SJSA1 (cell line): ENCODE data around the gene RDH13. TPM values are rescaled to one million over a fixed set of nuclear protein-coding genes. Genes with fewer than 3 reads are reported as not detected.

Experiments used
- DNase-seq, 2 experiments: peaks; one replicate each; pipeline ENCODE4 v3.0.0-alpha.2; 2015 to 2020; ENCODE audit warnings: low spot score in 2 of 2, low read depth in 1 of 2
- H3K27ac ChIP-seq: fragments of 250-450 bp; sonication (Bioruptor Pico); 2 replicates; pipeline ENCODE4 v1.5.1; 2020; ENCODE audit warnings: mild to moderate bottlenecking, moderate library complexity
- H3K27me3 ChIP-seq: fragments of 250-450 bp; sonication (Bioruptor Pico); replicated peaks from 2 replicates; pipeline ENCODE4 v1.5.1; 2020; ENCODE audit warnings: mild to moderate bottlenecking, moderate library complexity
- H3K36me3 ChIP-seq: fragments of 250-450 bp; sonication (Bioruptor Pico); 2 replicates; pipeline ENCODE4 v1.5.1; 2020; ENCODE audit warnings: mild to moderate bottlenecking
- H3K4me1 ChIP-seq: fragments of 250-450 bp; sonication (Bioruptor Pico); replicated peaks from 2 replicates; pipeline ENCODE4 v1.6.1; 2021; ENCODE audit warnings: mild to moderate bottlenecking
- H3K4me3 ChIP-seq: fragments of 250-450 bp; sonication (Bioruptor Pico); 2 replicates; pipeline ENCODE4 v1.5.1; 2020; ENCODE audit warnings: mild to moderate bottlenecking
- H3K9me3 ChIP-seq: fragments of 250-450 bp; sonication (Bioruptor Pico); replicated peaks from 2 replicates; pipeline ENCODE4 v1.5.1; 2020; ENCODE audit warnings: mild to moderate bottlenecking
- total RNA-seq: library from RNA; depleted of rRNA; stranded (reverse); fragments of >200 nt; shearing (Covaris generic); gene quantifications from 2 replicates; pipeline ENCODE4 v1.2.3, GENCODE V29; 2014

The RDH13 gene
- total RNA-seq, 1 experiment from 2014 or later, result 7.1 TPM

DNA sequence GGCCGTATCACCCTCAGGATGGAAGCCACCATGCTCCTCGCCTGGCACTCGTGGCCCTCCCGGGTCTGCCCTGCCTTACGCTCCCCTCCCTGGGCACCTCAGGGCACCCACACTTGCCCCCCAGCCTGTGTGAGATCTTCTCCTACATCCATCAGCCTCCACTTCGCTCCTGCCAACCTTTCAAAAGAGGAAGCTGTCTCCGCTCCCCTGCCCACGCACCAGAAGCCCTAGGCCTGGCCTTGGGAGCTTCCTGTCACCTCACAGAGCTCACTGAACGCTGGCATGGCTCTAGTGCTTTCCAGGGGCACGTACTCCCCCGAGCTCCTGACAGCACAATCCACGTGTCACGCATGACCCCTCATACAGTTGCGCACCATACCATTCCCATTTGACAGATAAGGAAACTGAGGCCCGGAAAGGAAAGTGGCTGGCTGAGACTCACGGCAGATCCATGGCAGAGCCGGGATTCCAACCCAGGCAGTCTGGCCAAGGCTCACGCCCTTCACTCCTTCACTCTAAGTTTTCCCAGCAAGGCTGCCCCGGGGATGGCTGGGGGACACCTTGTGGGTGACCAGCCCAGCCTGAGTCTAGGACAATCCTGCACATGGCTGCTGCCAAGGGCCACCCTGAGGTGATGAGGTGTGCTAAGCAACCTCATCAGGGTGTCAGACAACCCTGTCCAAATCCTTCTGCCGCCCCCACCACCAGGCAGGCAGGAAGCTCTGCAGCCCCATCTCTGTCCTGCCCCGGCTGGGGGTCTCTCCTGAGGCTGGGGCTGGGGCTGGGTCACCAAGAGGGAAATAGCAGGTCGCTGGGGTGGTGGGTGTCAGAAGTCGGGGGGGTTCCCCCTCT lies 35.1 kb upstream of the RDH13 start:
- no peak for DNase-seq
- H3K27ac ChIP-seq, result no peak overlapping the region
- H3K9me3 ChIP-seq, result no peaks in the 10 kb centered on the region
- peaks cover 38% of the 10 kb centered on the region for H3K36me3 ChIP-seq
- no peaks in the 10 kb centered on the region for H3K4me1 ChIP-seq
- no peaks in the 10 kb centered on the region for H3K27me3 ChIP-seq
- no peak overlapping the region for H3K4me3 ChIP-seq

DNA sequence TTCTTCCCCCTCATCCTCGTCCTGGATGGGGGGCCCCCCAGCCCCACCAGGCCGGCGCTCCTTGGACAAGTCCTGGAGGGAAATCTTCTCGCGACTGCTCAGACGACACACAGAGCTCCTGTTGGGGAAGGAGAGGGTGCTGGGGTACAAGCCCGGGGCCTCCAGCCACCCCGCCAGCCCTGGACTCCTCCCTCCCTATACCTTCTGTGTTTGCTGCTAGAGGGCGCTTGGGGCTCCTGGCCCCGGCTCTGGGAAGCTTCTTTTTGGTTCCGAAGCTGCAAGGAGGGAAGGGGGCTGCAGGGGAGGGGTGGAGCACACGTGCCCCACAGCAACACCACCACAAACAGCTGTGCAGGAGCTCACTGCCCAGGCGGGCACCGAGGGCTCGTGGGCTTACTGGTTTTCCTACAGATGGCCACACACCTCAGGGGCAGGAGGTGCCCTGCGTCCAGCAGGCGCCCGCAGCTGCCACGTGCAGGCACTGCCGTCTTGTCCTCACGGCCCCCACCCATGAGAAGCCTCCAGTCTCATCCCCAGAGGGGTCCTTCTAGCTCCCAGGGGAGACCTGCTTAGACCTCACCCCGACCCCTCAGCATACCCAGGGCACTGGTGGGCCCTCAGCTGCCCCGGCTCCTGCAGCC lies 33.2 kb upstream of the RDH13 start:
- Histone ChIP-seq H3K36me3 (peaks cover 34% of the 10 kb centered on the region), H3K4me1 (no peaks in the 10 kb centered on the region), H3K27me3 (no peaks in the 10 kb centered on the region), H3K9me3 (no peaks in the 10 kb centered on the region), H3K4me3 (no peak overlapping the region), H3K27ac (no peak overlapping the region)
- no peak for DNase-seq

DNA sequence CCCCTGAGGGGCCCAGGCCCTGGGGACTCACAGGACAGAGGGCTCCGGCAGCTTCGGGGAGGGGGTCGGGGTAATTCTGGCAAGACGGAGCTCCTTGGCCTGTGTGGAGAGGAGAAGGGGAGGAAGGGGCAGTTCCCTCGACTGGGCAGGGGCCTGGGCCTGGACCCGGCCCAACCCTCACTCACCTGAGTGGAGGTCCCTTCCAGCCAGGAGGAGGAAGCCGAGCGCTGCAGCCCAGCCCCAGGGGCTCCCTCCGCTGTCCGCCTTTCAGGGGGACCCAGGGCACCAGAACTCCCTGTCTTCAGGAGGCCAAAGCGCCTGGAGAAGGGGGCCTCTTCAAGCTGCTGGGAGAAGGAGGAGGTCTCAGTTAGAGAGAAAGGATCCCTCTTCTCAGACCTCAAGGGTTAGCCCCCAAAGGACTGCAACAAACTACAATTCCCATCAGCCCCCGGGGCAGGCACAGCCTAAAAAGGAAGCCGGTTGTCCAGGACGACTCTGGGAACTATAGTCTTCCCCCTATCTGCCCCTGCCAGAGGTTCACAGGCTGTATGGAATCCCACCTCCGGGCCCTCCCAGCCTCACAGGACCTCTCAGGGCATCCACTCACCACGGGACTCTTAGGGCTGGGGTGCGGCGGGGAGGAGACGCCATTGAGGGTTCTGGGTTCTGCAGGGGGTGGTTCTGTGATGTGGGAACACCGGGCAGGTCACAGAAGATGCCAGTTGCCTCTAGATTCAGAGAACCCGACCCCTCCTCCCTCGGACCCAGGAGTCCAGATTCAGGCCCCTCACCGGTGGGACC lies 32.5 kb upstream of the RDH13 start:
- DNase-seq, result no peak
- Histone ChIP-seq H3K4me3 (no peak overlapping the region), H3K27ac (no peak overlapping the region), H3K9me3 (no peaks in the 10 kb centered on the region), H3K36me3 (peaks cover 41% of the 10 kb centered on the region), H3K27me3 (no peaks in the 10 kb centered on the region), H3K4me1 (no peaks in the 10 kb centered on the region)

DNA sequence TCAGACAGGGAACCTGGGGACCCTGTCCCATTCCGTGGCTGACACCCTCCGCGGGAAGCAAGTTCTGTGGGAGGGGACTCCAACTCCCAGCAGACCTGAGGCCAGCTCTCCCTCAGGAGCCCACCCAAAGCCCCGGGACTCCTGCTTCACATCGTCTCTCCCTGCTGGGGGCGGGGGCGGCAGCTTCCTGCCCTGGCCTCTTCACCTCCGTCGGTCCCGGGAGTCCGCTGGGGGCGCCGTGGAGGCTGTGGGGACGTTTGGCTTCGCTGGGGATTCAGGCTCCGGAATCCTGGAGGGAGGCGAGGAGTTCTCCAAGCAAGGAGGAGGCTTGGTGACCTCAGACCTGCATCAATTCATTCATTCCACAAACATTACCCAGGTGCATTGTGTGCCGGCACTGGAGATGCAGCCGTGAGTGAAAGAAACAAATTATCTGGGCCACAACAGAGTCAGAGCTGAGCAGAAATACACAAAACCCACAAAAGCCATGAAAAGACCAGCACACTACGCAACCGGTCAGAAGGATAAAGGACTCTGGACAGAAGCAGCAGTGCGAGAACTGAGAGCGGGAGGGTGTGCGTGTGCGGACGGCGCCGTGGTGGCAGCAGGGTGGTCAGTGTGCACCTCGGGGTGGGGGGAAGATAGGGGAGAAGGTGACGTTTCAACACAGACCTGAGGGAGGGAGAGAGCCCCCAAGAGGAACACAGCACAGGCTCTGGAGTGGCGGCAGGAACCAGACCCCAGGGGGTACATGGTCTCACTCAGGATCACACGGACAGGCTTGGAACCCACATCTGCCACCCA lies 31.7 kb upstream of the RDH13 start:
- Histone ChIP-seq H3K27ac (no peak overlapping the region), H3K36me3 (peaks cover 42% of the 10 kb centered on the region), H3K9me3 (no peaks in the 10 kb centered on the region), H3K27me3 (no peaks in the 10 kb centered on the region), H3K4me3 (no peak overlapping the region), H3K4me1 (no peaks in the 10 kb centered on the region)
- DNase-seq, result no peak

DNA sequence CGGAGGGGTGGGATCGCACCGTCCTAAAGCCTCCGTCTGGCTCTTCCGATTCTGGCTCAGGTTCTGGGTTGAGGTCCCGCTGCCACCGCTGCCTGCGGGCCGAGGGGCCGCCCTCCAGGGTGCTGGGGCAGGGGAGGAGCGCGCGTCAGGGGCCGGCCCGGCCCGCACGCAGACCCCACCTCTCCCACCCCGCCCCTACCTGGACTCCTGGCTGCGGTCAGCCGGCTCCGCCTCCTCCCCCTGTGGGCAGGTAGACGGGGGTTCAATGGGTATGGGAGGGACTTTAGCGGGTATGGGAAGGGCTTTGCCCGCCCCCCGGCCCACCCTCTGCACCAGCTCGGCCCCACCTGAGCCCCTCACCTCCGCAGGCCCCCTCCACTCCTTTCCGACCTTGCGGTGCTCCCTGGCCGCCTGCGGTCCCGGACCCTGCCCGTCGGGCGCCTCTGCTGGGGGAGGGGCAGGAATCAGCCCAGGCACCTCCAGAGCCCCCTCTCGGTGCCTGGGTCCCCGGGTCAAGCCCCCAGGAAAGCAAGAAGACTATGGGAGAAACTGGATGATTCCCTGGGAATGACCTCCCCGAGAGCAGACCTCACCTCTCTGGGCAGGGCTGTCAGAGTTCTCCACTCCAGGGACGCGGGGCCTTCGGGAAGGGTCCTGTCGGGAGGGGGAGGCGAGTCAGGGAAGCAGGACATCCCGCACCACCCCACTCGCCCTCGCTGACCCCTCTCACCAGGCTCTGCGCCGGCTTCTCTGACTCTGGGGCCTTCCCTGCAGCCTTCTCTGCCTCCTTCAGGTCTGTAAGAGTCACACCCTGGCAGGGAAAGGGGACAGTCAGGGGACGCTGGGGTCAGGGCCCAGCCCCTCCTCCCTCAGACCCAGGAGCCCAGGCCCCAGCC lies 29.7 kb upstream of the RDH13 start:
- Histone ChIP-seq H3K4me3 (no peak overlapping the region), H3K27ac (no peak overlapping the region), H3K9me3 (no peaks in the 10 kb centered on the region), H3K4me1 (peaks cover 5% of the 10 kb centered on the region), H3K36me3 (peaks cover 36% of the 10 kb centered on the region), H3K27me3 (no peaks in the 10 kb centered on the region)
- no peak for DNase-seq

DNA sequence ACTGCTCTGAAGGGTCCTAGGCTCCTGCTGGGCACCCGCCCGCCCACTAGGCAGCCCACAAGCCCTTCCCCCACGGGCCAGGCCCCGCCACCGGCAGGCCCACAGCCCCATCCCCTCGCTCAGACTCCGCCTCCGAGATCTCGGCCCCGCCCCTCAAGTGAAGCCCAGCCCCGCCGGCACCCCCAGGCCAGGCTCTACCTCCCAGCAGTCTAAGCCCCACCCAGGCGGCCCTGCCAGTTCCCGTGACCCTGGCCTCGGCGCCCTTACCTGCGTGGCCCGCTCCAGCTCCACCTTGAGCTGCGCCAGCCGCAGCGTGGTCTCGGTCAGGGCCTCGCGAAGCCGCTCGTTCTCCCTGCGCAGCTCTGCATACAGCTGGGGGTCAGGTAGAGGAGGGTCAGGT lies 29.0 kb upstream of the RDH13 start:
- H3K9me3 ChIP-seq, result no peaks in the 10 kb centered on the region
- no peak for DNase-seq
- peaks cover 12% of the 10 kb centered on the region for H3K4me1 ChIP-seq
- H3K27ac ChIP-seq, result no peak overlapping the region
- H3K36me3 ChIP-seq, result peaks cover 36% of the 10 kb centered on the region
- H3K27me3 ChIP-seq, result no peaks in the 10 kb centered on the region
- no peak overlapping the region for H3K4me3 ChIP-seq

DNA sequence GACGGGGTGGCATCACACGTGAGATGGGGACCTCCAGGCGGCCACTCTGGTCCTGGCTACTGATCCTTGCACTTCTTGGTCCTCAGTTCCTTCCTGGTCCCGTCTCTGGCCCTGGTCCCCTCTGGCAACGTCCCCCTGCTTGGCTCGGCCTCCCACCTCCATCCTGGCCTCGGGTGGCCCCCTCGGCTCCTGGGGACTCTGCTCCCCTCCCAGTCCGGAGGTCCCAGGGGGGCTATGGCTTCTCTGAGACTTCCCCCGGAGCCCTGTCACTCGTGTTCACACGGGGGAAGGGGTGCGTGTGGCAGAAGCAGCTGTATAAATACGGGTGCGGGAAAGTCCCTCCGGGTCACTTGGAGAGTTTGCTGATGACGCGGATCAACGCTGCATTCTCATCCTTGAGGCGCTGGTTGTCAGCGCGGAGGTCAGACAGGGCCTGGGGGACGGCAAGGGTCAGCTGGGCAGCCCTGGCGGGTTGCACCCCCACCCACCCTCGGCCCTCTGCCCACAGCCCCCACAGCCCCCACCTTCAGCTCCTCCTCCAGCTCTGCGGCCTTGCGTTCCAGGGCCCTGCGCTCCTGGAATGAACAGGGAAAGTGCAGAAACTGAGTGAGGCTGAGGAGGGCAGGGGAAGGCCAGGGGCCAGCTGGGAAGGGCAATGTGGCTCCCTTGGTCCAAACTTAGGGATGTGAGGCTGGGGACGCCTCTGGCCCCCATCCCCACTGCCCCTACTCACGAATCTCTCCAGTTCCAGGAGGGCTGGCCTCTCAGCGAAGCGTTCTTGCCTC lies 28.4 kb upstream of the RDH13 start:
- H3K9me3 ChIP-seq, result no peaks in the 10 kb centered on the region
- DNase-seq, result no peak
- no peak overlapping the region for H3K4me3 ChIP-seq
- no peak overlapping the region for H3K27ac ChIP-seq
- peaks cover 36% of the 10 kb centered on the region for H3K36me3 ChIP-seq
- H3K4me1 ChIP-seq, result peaks cover 18% of the 10 kb centered on the region
- peaks cover 4% of the 10 kb centered on the region for H3K27me3 ChIP-seq

DNA sequence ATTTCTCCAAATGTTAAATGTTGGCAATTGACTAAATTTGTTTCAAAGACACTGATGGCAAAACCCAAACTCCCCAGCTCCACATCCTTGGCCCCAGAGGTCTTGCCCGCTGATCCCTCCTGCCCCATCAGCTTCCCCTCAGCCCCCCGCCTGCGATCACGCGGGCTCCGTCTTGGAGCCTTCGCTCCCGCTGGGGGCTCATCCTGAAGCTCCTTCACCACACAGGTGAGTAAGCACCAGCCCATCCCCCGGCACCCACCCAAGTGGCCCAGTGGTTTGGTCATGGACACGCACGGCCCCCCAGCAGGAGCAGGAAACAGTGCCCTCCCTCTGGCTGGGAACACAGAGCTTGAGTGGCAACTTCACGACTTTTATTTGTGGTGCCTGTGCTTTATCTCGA lies 27.6 kb upstream of the RDH13 start:
- Histone ChIP-seq H3K36me3 (peaks cover 36% of the 10 kb centered on the region), H3K9me3 (no peaks in the 10 kb centered on the region), H3K27me3 (peaks cover 12% of the 10 kb centered on the region), H3K4me3 (no peak overlapping the region), H3K4me1 (peaks cover 19% of the 10 kb centered on the region), H3K27ac (no peak overlapping the region)
- DNase-seq, result no peak

DNA sequence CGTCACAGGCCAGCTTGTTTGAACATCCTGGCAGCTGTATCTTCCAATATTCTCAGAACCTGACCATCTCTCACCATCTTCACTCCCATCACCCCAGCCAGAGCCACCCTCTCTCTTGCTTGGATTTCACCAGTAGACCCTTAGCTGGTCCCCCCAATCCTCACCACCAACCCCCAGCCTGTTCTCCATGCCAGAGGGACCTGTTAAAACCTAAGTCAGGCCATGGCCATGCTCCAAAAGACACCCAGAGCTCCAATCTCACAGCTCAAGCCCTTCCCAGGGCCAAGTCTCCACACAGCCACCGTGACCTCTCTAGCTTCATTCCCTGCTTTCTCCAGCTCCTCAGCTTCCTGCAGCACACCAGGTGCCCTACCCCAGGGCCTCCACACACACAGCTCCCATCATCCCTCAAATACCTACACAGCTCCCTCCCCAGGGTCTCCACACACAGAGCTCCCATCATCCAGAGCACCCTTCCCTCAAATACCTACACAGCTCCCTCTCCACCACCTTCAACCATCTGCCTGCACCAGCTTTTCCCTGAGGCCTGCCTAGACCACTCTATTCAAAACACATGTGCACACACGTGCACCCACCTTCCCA lies 26.5 kb upstream of the RDH13 start:
- Histone ChIP-seq H3K36me3 (peaks cover 26% of the 10 kb centered on the region), H3K9me3 (no peaks in the 10 kb centered on the region), H3K4me1 (peaks cover 19% of the 10 kb centered on the region), H3K4me3 (no peak overlapping the region), H3K27ac (no peak overlapping the region), H3K27me3 (peaks cover 15% of the 10 kb centered on the region)
- no peak for DNase-seq

DNA sequence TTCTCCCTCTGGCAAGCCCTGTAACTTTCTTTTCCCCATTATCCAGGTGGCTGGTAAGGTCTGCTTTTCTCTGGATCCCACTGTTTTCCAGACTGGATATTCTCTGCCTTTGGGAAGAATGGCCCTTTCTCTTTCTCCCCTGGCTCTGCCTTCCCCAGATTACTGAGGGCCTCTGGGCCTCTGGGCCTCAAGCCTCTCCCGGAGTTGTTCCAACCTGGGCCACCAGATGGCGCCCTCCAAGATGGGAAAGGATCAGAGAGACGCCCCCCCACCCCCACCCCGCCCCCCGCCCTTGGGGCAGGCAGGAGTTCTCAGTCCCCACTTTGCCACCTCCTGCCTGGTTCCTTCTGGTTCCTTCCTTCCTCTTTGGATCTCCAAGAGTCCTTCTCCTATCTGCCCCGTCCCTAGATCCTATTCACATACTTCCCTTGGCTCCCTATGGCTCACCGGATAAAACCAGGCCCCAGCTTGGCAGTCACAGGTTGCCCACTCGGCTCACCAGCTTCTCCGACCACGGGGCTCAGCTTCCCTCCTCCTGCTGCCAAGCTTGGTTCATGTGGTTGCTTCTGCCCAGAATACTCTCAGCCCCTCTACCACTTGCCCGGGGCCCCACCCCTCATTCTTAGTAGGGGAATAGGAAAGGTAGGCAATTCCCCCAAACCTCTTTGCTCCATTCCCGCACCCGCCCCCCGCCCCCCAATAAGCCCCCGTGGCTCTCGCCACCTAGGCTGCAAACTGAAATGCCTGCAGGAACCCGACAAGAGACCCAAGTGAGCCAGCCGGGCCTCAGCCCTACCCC lies 25.8 kb upstream of the RDH13 start:
- peaks cover 22% of the 10 kb centered on the region for H3K27me3 ChIP-seq
- peaks cover 25% of the 10 kb centered on the region for H3K36me3 ChIP-seq
- peaks cover 19% of the 10 kb centered on the region for H3K4me1 ChIP-seq
- H3K27ac ChIP-seq, result no peak overlapping the region
- no peaks in the 10 kb centered on the region for H3K9me3 ChIP-seq
- no peak overlapping the region for H3K4me3 ChIP-seq
- peak; percentile 69 to 88 for DNase-seq

DNA sequence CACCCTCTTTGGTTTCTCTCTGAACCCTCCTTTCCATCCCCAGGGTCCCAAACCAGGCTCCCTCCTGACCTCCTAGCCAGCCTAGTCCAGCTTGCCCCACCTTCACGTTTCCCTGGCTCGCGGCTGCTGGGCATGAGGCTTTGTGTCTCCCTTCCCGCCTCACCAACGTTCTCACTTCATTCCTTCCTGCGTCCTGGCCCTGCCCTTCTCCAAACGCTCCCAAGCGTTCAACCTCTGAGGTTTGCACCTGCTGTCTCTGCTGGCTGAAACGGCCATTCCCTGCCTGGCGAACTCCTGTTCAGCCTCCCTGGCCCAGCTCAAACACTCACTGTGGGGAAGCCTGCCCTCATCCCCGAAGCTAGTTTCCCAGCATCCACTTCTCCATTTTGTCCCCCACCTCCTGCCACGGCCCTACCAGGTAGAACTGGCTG lies 25.1 kb upstream of the RDH13 start:
- Histone ChIP-seq H3K27ac (no peak overlapping the region), H3K4me3 (no peak overlapping the region)

More for the DNA sequence above, 25.1 kb upstream of the RDH13 start:
- Histone ChIP-seq H3K9me3 (no peaks in the 10 kb centered on the region), H3K4me1 (peaks cover 19% of the 10 kb centered on the region), H3K36me3 (peaks cover 25% of the 10 kb centered on the region), H3K27me3 (peaks cover 27% of the 10 kb centered on the region)
- DNase-seq, result no peak
